ENCODE results near the gene USP37.

- TF ChIP-seq CTCF (IDR thresholded peaks at IDR 0.05; ENCODE audit: low read length): no peak
- no peak for TF ChIP-seq EZH2 (IDR thresholded peaks at IDR 0.05; ENCODE audit: borderline replicate concordance, low read length)
Observed at GRCh38 chr2:218405746-218406208, 162.4 kb downstream of the USP37 start.

Data from OCI-LY1 (cell line).